SH-SY5Y (cell line): ENCODE data around the gene FHL3.

Source experiments
- GATA2 ChIP-seq: IDR thresholded peaks from 2 replicates; pipeline ENCODE4 v1.6.1; 2011; ENCODE audit warnings: mild to moderate bottlenecking, low read depth, low read length
- GATA3 ChIP-seq: IDR thresholded peaks from 2 replicates; pipeline ENCODE4 v1.6.1; 2011; ENCODE audit warnings: low read depth, mild to moderate bottlenecking, low read length, moderate library complexity

- TF ChIP-seq GATA2 (no peak), GATA3 (no peak)
These were observed 904 bp upstream of the FHL3 start for GRCh38 chr1:38006008-38006828.
